Left renal cortex interstitium (tissue), 4 donors: ENCODE results near the gene EIF4EBP3. TPM values are rescaled to one million over a fixed set of nuclear protein-coding genes. Genes with fewer than 3 reads are reported as not detected.

Source experiments
- DNase-seq, 4 donors: peaks; one replicate each; pipeline ENCODE4 v3.0.0-alpha.2; 2013; ENCODE audit warnings: low read depth in 4 of 4, low spot score in 2 of 4, missing footprints in 1 of 4
- polyA plus RNA-seq, 4 donors: library from polyadenylated mRNA; unstranded; fragments of 120-200 nt; gene quantifications; one replicate each; pipeline ENCODE4 v1.2.1, GENCODE V29; 2013; ENCODE audit not compliant: insufficient read length in 4 of 4

Gene EIF4EBP3
- polyA plus RNA-seq, 4 donors, result 8.9 to 10.5 (median 10.1) TPM

GRCh38 chr5:140555747-140556312, 8.4 kb downstream of the EIF4EBP3 start:
- no peak for DNase-seq

DNA sequence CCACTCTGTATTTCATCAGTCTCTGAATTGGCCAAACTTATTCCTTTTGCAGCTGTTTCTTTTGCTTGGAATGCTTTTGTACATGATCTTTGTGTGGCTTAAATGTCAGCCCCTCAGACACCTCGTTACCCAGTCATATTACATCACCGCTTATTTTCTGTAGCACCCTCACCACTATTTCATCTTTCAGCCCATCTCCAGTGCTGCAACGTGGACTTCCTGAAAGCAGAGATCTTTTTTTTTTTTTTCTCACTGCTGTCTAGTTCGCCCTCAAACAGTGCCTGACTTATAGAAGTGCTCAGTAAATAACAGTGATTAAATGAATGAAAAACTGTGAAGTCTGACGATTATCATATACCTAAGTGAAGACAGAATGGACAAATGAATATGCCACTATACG, 9.0 kb downstream of the EIF4EBP3 start:
- no peak for DNase-seq

DNA sequence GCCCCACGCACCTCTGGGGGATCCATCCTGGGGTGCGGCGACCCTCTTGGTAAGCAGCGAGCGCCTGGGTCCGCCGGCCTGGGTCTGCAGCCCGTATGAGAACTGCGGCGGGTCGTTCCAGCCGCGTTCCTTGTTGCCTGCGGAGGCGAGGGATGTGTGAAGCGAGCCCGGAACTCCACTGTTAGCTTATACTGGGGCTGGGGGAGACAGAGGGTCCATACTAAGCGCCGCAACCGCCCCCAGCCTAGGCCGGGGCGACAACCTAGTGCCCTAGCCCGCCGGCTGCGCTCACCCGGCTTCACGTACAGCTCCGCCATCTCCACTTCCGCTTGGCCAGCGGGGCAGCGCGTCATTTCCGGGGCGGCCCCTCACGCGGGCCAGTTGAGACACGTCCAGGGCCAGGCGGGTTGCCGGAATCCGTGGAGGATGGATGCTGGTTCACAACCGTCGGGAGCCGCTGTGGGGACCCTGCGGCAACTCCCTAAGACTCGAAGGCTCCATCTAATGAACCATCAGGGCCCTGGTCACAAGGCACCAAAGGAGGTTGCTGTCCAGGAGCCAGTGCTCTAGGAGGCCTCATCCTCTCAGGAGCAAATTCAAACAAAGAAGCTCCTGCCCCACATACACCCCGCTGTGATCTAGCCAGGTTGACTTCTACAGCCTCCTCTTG, 9.8 kb downstream of the EIF4EBP3 start, which contains the start of gene SRA1:
Gene SRA1 (minus strand): TSS at position 338 of the 670 bp plus-strand sequence. CDS start 21 bp downstream, at position 317.
- peak; percentile 79 to 86 (median 82) for DNase-seq

DNA sequence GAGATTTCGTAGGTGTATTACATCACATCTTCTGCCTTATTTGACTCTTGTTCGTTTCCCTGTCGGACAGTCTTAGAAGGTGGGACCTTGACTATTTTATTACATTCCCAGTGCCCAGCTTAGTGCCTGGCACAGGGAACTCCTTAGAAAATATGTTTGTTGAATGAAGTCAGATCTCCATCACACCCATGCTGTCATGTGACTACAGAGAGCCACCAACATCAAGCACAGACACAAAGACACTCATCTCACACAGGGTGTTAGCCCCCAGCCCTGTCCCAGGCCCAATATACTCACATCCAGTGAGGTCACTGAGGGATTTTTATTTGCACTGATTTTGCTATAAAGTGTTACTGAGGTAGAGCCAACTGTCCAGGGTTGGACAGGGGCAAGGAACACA, 10.5 kb downstream of the EIF4EBP3 start:
- no peak for DNase-seq

DNA sequence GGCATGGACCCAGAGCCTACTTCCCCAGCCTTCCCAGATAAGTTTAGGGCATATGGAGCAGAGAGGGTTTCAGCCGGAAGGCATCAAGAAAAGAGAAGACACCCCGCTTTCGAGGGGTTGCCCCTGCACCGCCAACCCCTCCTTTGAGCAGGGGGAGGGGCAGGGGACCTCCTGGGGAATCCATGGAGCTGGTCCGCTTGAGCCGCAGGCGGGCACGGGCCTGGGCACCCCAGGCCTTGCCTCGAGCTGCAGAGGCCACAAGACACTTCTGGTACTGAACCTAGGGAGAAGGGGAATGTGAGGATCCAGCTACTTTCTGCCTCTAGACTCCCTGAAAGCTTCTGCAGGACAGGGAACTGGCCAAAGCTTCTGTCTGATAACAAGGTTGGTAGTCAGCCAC, 11.1 kb downstream of the EIF4EBP3 start:
- DNase-seq, result no peak

- no peak for DNase-seq
Measured at GRCh38 chr5:140560227-140560626, 12.8 kb downstream of the EIF4EBP3 start.

DNA sequence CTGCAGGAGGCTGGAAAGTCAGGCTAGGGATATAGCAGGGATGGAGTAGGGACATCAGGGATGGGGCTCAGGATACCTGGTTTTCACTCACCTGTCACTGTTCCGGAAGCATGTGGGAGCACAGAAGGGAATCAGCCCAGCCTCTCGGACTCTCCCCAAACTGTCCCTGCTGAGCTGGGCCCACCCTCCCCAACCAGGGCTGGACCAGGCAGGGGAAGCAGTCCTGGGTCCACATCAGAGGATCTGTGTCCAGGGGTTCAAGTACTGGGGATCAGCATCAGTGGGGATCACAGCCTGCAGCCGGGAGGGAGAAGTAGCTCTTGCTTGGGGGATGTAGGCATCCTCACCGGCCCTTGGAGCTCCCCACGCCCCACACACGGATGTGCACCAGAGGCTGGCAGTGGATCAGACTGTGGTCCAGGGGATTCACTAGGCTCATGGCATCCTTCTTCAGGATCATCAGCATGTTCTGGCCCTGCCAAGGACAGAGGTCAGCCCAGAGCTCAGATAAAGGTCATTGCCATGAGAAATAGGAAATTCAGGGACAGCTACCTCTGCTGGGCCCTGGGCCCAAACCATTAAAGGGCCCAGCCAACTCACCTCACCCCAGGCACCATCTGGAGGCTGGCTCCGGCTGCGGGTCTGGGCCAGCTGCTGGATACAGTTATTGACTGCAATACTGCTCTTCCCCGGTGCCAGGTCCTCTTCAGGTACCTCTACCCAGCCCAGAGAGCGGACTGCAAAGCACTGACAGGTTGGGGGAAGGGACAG, 14.5 kb downstream of the EIF4EBP3 start:
- no peak for DNase-seq

GRCh38 chr5:140563596-140563995, 16.1 kb downstream of the EIF4EBP3 start:
- DNase-seq, result no peak

GRCh38 chr5:140564196-140565023, 16.9 kb downstream of the EIF4EBP3 start, which contains the start of the genes APBB3 and SLC35A4:
TSS of gene APBB3 (minus strand) at chr5:140564598. CDS start at chr5:140564245, 353 bp downstream.
TSS of gene SLC35A4 (plus strand) at chr5:140564828. CDS start at chr5:140567170, 2,342 bp downstream.
- peak; percentile 90 to 96 (median 94) for DNase-seq

GRCh38 chr5:140565024-140565779, 17.7 kb downstream of the EIF4EBP3 start:
- no peak for DNase-seq

- DNase-seq, result no peak
Measured at GRCh38 chr5:140565780-140566095, 18.3 kb downstream of the EIF4EBP3 start.

GRCh38 chr5:140566665-140567064, 19.2 kb downstream of the EIF4EBP3 start:
- no peak for DNase-seq

DNA sequence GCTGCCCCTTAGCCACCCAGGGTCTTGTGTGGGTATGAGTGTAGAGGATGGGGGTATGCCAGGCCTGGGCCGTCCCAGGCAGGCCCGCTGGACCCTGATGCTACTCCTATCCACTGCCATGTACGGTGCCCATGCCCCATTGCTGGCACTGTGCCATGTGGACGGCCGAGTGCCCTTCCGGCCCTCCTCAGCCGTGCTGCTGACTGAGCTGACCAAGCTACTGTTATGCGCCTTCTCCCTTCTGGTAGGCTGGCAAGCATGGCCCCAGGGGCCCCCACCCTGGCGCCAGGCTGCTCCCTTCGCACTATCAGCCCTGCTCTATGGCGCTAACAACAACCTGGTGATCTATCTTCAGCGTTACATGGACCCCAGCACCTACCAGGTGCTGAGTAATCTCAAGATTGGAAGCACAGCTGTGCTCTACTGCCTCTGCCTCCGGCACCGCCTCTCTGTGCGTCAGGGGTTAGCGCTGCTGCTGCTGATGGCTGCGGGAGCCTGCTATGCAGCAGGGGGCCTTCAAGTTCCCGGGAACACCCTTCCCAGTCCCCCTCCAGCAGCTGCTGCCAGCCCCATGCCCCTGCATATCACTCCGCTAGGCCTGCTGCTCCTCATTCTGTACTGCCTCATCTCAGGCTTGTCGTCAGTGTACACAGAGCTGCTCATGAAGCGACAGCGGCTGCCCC, 19.8 kb downstream of the EIF4EBP3 start:
- DNase-seq, result no peak

DNA sequence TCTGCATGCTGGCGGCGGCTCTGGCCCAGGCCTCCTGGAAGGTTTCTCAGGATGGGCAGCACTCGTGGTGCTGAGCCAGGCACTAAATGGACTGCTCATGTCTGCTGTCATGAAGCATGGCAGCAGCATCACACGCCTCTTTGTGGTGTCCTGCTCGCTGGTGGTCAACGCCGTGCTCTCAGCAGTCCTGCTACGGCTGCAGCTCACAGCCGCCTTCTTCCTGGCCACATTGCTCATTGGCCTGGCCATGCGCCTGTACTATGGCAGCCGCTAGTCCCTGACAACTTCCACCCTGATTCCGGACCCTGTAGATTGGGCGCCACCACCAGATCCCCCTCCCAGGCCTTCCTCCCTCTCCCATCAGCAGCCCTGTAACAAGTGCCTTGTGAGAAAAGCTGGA, 20.4 kb downstream of the EIF4EBP3 start:
- DNase-seq, result no peak

DNA sequence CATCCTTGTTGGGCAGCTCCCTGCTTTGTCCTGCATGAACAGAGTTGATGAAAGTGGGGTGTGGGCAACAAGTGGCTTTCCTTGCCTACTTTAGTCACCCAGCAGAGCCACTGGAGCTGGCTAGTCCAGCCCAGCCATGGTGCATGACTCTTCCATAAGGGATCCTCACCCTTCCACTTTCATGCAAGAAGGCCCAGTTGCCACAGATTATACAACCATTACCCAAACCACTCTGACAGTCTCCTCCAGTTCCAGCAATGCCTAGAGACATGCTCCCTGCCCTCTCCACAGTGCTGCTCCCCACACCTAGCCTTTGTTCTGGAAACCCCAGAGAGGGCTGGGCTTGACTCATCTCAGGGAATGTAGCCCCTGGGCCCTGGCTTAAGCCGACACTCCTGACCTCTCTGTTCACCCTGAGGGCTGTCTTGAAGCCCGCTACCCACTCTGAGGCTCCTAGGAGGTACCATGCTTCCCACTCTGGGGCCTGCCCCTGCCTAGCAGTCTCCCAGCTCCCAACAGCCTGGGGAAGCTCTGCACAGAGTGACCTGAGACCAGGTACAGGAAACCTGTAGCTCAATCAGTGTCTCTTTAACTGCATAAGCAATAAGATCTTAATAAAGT, 21.1 kb downstream of the EIF4EBP3 start:
- no peak for DNase-seq

DNA sequence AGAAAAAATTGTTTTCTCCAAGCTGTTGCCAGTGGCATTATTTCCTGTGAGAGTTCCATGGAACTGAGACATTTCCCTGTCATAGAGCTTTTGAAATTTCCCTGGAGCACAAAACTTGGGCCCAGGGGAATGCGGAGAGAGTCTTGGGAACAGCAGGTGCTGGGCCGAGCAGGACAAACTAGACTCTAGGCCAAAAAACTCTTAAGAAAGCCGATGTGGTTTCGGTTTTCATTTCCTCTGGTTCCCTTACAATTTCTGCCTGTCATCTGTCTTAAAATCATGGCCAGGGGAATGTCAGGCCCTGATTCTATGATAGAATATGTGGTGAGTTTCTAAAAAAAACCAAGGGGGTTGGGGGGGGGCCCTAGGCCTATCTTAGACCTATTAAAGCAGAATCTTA, 21.7 kb downstream of the EIF4EBP3 start:
- no peak for DNase-seq

GRCh38 chr5:140570058-140570457, 22.6 kb downstream of the EIF4EBP3 start:
- no peak for DNase-seq

DNA sequence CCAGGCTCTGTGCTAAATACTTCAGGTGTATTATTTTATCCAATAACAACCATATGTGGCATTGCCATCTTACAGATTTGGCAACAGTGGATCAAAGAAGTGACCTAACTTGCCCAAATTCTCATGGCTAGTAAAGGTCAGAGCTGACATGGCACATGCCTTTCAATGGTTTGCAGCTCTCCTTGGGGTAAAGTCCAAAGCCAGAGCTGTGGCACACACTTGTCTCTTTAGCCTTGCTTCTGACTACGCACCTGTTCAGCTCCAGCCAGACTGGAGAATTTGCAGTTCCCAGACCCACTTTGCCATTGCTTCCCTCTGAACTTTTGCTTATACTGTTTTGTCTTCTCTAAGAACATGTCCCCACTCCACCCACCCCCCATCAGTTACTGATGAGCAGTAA, 23.0 kb downstream of the EIF4EBP3 start:
- DNase-seq, result no peak

DNA sequence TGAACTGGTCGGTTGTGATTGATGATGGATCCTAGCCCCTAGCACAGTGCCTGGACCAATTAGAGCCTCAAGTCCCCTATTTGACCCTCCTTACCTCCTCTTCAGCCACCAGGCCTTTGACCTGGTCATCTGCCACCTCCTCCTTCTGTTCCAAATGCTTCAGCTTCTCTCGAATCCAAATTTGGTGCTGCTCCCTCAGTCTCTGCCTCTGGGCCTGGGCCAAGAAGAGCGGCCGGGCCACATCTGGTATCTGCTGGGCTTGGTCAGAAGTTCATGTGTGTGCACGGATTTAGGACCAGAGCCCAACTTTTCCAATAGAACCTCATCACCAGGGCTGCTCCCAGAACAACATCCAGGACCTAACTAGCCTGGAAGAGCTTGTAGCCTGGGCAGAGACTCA, 23.6 kb downstream of the EIF4EBP3 start:
- DNase-seq, result no peak
